Measurements from ENCODE around the gene WDR86.

GRCh38 chr7:151398446-151399304, 11.2 kb downstream of the WDR86 start:
- no peak for TF ChIP-seq CTCF (IDR thresholded peaks at IDR 0.05)
- no peak for TF ChIP-seq POLR2A (IDR thresholded peaks at IDR 0.05)
